DND-41 (cell line): Measurements from ENCODE around the gene SMIM22.

Experiments
- EZH2 ChIP-seq: IDR thresholded peaks from 3 replicates; pipeline ENCODE4 v1.6.1; 2012; ENCODE audit warnings: borderline replicate concordance, low read depth, mild to moderate bottlenecking, moderate library complexity, low read length, inconsistent platforms; ENCODE audit not compliant: severe bottlenecking
- TF ChIP-seq, protein P1 (sequence below): IDR thresholded peaks from 2 replicates; pipeline ENCODE4 v1.5.1; 2012; ENCODE audit warnings: borderline replicate concordance, low read length, moderate library complexity, mild to moderate bottlenecking; ENCODE audit not compliant: poor library complexity, severe bottlenecking; ENCODE audit errors: extremely low read depth

DNA sequence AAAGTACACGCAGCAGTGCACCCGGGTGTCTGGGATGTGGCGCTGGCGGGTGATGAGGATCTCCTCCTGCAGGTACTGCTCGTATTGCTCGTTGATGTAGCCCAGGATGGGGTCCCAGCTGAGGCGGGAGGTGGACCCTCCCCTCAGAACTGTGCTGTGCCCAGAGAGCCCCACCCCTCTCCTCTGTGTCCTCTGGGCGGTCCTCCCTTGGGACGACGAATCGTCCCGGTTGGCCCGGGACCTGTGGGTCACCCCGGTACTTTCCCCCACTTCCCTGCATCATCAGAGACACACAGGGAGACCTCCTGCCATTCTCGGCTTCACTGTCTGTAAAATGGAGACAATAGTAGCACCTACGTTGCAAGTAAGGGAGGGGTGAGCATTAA, 11.2 kb upstream of the SMIM22 start:
- TF ChIP-seq, protein P1, sequence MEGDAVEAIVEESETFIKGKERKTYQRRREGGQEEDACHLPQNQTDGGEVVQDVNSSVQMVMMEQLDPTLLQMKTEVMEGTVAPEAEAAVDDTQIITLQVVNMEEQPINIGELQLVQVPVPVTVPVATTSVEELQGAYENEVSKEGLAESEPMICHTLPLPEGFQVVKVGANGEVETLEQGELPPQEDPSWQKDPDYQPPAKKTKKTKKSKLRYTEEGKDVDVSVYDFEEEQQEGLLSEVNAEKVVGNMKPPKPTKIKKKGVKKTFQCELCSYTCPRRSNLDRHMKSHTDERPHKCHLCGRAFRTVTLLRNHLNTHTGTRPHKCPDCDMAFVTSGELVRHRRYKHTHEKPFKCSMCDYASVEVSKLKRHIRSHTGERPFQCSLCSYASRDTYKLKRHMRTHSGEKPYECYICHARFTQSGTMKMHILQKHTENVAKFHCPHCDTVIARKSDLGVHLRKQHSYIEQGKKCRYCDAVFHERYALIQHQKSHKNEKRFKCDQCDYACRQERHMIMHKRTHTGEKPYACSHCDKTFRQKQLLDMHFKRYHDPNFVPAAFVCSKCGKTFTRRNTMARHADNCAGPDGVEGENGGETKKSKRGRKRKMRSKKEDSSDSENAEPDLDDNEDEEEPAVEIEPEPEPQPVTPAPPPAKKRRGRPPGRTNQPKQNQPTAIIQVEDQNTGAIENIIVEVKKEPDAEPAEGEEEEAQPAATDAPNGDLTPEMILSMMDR = no peak
- TF ChIP-seq EZH2 = no peak
